GM19238 (cell line): ENCODE measurements around the gene CXCL9.
"Not testable (repeated sequence)": the region's sequence is repeated elsewhere in the genome, so short reads cannot be mapped to it uniquely, and the experiment has no call there.

Experiments
- DNase-seq: peaks from one replicate; pipeline ENCODE4 v3.0.0; 2011; ENCODE audit warnings: low spot score; ENCODE audit not compliant: insufficient read length

CXCL9 gene

GRCh38 chr4:75962072-75962471 is 45.2 kb downstream of the CXCL9 start:
- DNase-seq = not testable (repeated sequence)

DNA sequence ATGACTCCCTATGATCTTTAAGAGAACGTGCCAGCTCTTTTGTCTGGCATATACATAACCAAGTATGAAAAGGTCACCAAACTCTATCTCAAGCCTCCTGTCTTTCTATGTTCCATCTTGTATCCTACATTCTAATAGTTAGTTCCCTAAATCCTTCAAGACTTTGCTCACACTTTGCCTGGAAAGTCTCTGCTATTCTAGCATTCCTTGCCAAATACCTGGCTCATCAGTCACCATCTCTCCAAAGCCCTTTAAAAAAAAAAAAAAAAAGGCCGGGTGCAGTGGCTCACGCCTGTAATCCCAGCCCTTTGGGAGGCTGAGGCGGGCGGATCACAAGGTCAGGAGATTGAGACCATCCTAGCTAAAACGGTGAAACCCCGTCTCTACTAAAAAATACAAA is 48.8 kb downstream of the CXCL9 start:
- not testable (repeated sequence) for DNase-seq

DNA sequence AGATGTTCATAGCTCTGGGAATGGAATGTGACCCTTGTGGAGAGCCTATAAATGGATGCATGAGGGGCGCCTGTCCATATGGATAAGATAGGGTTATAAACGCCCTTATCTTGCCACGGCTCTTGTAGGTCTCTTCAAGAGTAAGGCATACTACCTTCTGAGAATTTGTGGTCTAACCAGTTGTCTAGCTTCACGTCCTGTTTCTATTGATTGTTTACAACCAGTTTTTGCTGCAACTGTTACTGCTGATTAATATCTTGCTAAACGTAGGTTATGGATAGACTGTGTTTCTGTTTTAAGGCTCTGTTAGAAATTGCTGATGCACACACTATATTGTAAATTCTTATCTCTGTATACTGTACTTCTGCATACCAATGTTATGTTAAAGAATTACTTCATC is 52.5 kb downstream of the CXCL9 start:
- DNase-seq = not testable (repeated sequence)

- DNase-seq = no peak
Measured at GRCh38 chr4:75953509-75953908, 53.8 kb downstream of the CXCL9 start.
